OCI-LY7 (cell line): Measurements from ENCODE around the gene CFAP107. TPM values are rescaled to one million over a fixed set of nuclear protein-coding genes. Genes with fewer than 3 reads are reported as not detected.
"Not testable (repeated sequence)": the region's sequence is repeated elsewhere in the genome, so short reads cannot be mapped to it uniquely, and the experiment has no call there.

Source experiments
- BruUV-seq: library from RNA; stranded (reverse); fragments of 400-500 nt; replicated peaks from 2 replicates; lab custom pipeline; 2021; lab: Mats Ljungman, UMichigan
- CTCF ChIA-PET: fragments of 300-600 bp; sonication (Branson Sonifier 250); formaldehyde crosslinking; loops from one replicate; lab custom pipeline; 2022; ENCODE audit warnings: antibody characterized with exemption; ENCODE audit not compliant: unreplicated experiment; lab: Charles Lee
- POLR2A ChIA-PET: fragments of 300-600 bp; sonication (Branson Sonifier 250); formaldehyde crosslinking; loops from one replicate; lab custom pipeline; 2022; ENCODE audit warnings: antibody characterized with exemption; lab: Charles Lee
- DNase-seq: peaks from one replicate; pipeline ENCODE4 v3.0.0-alpha.2; 2015; ENCODE audit warnings: low spot score
- H2AFZ ChIP-seq: fragments of 200-600 bp; sonication (generic), shearing (Covaris generic); 2 replicates; pipeline ENCODE4 v1.6.1; 2014; ENCODE audit warnings: mild to moderate bottlenecking, antibody characterized with exemption, low read length, moderate library complexity
- H3K27ac ChIP-seq: fragments of 200-600 bp; sonication (generic); 2 replicates; pipeline ENCODE4 v1.5.1; 2014; ENCODE audit warnings: mixed run types, low read depth, mild to moderate bottlenecking, moderate library complexity, low read length, inconsistent platforms; ENCODE audit not compliant: poor library complexity, severe bottlenecking
- H3K36me3 ChIP-seq: fragments of 200-600 bp; sonication (generic); 2 replicates; pipeline ENCODE4 v1.6.1; 2014; ENCODE audit warnings: mild to moderate bottlenecking, antibody characterized with exemption, low read length, moderate library complexity, mixed read lengths; ENCODE audit not compliant: insufficient read depth
- H3K4me1 ChIP-seq: fragments of 200-600 bp; sonication (generic); 2 replicates; pipeline ENCODE4 v1.5.1; 2014; ENCODE audit warnings: mild to moderate bottlenecking, low read length; ENCODE audit not compliant: insufficient read depth, poor library complexity, severe bottlenecking
- H3K4me2 ChIP-seq: fragments of 200-600 bp; sonication (generic); 2 replicates; pipeline ENCODE4 v1.6.1; 2014; ENCODE audit warnings: mild to moderate bottlenecking, low read length
- H3K4me3 ChIP-seq: fragments of 200-600 bp; sonication (generic); 2 replicates; pipeline ENCODE4 v1.5.1; 2014; ENCODE audit warnings: mild to moderate bottlenecking, low read depth, low read length; ENCODE audit not compliant: poor library complexity, severe bottlenecking
- H3K79me2 ChIP-seq: fragments of 200-600 bp; sonication (generic); 2 replicates; pipeline ENCODE4 v1.6.1; 2016; ENCODE audit warnings: low read depth, mild to moderate bottlenecking, low read length, moderate library complexity, mixed read lengths; ENCODE audit not compliant: insufficient read depth
- H3K9me2 ChIP-seq: fragments of 200-600 bp; sonication (generic); 2 replicates; pipeline ENCODE4 v1.6.1; 2016; ENCODE audit warnings: mild to moderate bottlenecking, low read length, mixed read lengths; ENCODE audit not compliant: insufficient read depth
- H3K9me3 ChIP-seq: fragments of 200-600 bp; sonication (generic); 2 replicates; pipeline ENCODE4 v1.6.1; 2014; ENCODE audit warnings: mild to moderate bottlenecking, mixed run types, low read length, mixed read lengths
- H4K20me1 ChIP-seq: fragments of 200-600 bp; sonication (generic); 2 replicates; pipeline ENCODE4 v1.6.1; 2014; ENCODE audit warnings: mild to moderate bottlenecking, antibody characterized with exemption, low read length, moderate library complexity, mixed read lengths; ENCODE audit not compliant: insufficient read depth
- CTCF ChIP-seq: fragments of 200-600 bp; sonication (generic); conservative IDR thresholded peaks from 2 replicates; pipeline ENCODE4 v1.5.1; 2014; ENCODE audit warnings: mild to moderate bottlenecking, antibody characterized with exemption, low read length, moderate library complexity, mixed read lengths
- EZH2phosphoT487 ChIP-seq: fragments of 200-600 bp; sonication (generic); IDR thresholded peaks from 2 replicates; pipeline ENCODE4 v1.6.1; 2018; ENCODE audit warnings: low read depth, borderline replicate concordance, mild to moderate bottlenecking, mixed run types, antibody characterized with exemption, low read length, moderate library complexity, mixed read lengths
- intact Hi-C: fragments of 100-400 bp; cut with micrococcal nuclease; formaldehyde crosslinking; loops from one replicate; pipeline ENCODE4 v1.10.0; 2022; ENCODE audit not compliant: unreplicated experiment
- total RNA-seq, 2 experiments: library from RNA; depleted of rRNA in 1 of 2; stranded (reverse); fragments of >200 nt in 1 of 2; shearing (Covaris generic) in 1 of 2; gene quantifications; 2 replicates each; pipeline ENCODE4 v1.2.3, GENCODE V29; 2014 to 2022

Gene CFAP107
- total RNA-seq, 2 experiments from 2014 or later: not detected

GRCh38 chr1:12783783-12784182, 37.8 kb downstream of the CFAP107 start:
- H3K27ac ChIP-seq, BruUV-seq, CTCF ChIA-PET, H3K4me3 ChIP-seq, H3K9me3 ChIP-seq, H4K20me1 ChIP-seq, H2AFZ ChIP-seq, POLR2A ChIA-PET, H3K79me2 ChIP-seq, H3K36me3 ChIP-seq, H3K4me2 ChIP-seq, intact Hi-C loops, H3K9me2 ChIP-seq, H3K4me1 ChIP-seq: not testable (repeated sequence)
- TF ChIP-seq CTCF: peak; percentile 60
- peak; percentile 39 for DNase-seq

- BruUV-seq, CTCF ChIA-PET, H4K20me1 ChIP-seq, H2AFZ ChIP-seq, H3K79me2 ChIP-seq, H3K9me3 ChIP-seq, H3K36me3 ChIP-seq, H3K27ac ChIP-seq, intact Hi-C loops, H3K4me3 ChIP-seq, H3K4me1 ChIP-seq, POLR2A ChIA-PET, H3K9me2 ChIP-seq, H3K4me2 ChIP-seq: not testable (repeated sequence)
- peak; percentile 19 for DNase-seq
These were observed 38.7 kb downstream of the CFAP107 start for GRCh38 chr1:12784729-12785128.

DNA sequence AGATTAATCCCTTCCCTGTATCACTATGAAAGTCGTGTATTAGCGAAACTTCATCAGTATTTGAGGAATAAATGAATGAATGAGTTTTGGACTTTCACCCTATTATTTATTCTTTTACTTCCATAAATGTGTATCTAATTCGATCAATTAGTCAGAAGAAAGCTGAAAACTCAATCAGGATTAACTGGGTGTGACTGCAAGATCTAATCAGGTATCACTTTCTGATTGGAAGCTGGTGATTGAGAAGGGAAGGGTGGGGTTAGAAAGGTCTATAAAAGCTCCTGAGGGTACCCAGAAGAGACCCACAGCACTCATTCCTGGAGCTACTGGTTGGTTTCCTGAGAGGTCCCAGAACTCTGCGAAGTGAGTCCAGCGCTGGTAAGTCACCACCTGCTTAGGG, 45.1 kb downstream of the CFAP107 start, which contains the start of gene PRAMEF1:
PRAMEF1 (plus strand) TSS at position 301 of the 400 bp plus-strand sequence. CDS start 1,831 bp downstream, outside the sequence.
- H4K20me1 ChIP-seq, CTCF ChIA-PET, H3K4me3 ChIP-seq, H3K9me3 ChIP-seq, DNase-seq, H3K79me2 ChIP-seq, H3K27ac ChIP-seq, H3K9me2 ChIP-seq, H3K4me1 ChIP-seq, BruUV-seq, intact Hi-C loops, H2AFZ ChIP-seq, H3K4me2 ChIP-seq, POLR2A ChIA-PET, H3K36me3 ChIP-seq: not testable (repeated sequence)

- H3K4me2 ChIP-seq: no peak overlapping the region
- no peak overlapping the region for H3K4me3 ChIP-seq
- H3K79me2 ChIP-seq: no peaks in the 10 kb centered on the region
- H2AFZ ChIP-seq: no peak overlapping the region
- no peak for TF ChIP-seq EZH2phosphoT487
- TF ChIP-seq CTCF: no peak
- no peaks in the 10 kb centered on the region for H3K4me1 ChIP-seq
- H3K9me2 ChIP-seq: no peaks in the 10 kb centered on the region
- BruUV-seq: no TSS peak
- H4K20me1 ChIP-seq: no peaks in the 10 kb centered on the region
- POLR2A ChIA-PET: no interaction called here
- no peaks in the 10 kb centered on the region for H3K9me3 ChIP-seq
- CTCF ChIA-PET: no interaction called here
- intact Hi-C loops: no loop called here
- H3K27ac ChIP-seq: no peak overlapping the region
- no peak for DNase-seq
- no peaks in the 10 kb centered on the region for H3K36me3 ChIP-seq
These were observed 52.9 kb downstream of the CFAP107 start for GRCh38 chr1:12798911-12799310.
